ENCODE results near the gene ZNF557.

Gene ZNF557

GRCh38 chr19:7074705-7075282 is 5.3 kb downstream of the ZNF557 start:
- DNase-seq (ENCODE audit: low spot score): no peak

- no peak for DNase-seq (ENCODE audit: low spot score)
Measured at GRCh38 chr19:7076151-7076550, 6.6 kb downstream of the ZNF557 start.

DNA sequence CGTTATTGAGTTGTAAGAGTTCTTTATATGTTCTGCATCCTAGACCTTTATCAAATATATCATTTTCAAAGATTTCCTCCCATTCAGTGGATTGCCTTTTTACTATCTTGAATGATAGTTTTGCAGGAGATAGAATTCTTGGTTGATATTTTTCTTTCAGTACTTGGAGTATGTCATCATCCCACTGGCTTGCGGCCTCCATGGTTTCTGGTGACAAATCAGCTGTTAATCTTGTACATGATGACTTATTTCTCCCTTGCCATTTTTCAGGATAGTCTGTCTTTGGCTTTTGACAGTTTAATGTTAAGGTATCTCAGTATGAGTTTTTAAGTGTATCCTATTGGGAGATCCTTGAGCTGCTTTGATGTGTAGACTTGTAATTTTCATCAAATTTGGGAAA is 8.5 kb downstream of the ZNF557 start:
- DNase-seq (ENCODE audit: low spot score): no peak

DNA sequence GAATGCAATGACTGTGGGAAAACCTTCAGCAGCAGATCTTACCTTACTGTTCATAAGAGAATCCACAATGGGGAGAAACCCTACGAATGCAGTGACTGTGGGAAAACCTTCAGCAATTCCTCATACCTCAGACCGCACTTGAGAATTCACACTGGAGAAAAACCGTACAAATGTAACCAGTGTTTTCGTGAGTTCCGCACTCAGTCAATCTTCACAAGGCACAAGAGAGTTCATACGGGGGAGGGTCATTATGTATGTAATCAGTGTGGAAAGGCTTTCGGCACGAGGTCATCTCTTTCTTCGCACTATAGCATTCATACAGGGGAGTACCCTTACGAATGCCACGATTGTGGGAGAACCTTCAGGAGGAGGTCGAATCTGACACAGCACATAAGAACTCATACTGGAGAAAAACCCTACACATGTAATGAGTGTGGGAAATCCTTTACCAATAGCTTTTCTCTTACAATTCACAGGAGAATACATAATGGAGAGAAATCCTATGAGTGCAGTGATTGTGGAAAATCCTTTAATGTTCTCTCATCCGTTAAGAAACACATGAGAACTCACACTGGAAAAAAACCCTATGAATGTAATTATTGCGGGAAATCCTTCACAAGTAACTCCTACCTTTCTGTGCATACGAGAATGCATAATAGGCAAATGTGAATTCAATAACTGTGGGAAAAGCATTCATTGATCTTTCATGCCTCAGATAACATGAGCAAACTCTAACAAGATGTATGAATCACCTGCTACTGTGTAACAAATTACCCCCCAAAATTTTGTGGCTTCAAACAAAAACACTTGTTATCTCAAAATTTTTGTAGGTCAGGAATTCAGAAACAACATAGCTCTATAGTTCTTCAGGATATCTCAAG is 13.8 kb downstream of the ZNF557 start:
- DNase-seq (ENCODE audit: low spot score): no peak

DNA sequence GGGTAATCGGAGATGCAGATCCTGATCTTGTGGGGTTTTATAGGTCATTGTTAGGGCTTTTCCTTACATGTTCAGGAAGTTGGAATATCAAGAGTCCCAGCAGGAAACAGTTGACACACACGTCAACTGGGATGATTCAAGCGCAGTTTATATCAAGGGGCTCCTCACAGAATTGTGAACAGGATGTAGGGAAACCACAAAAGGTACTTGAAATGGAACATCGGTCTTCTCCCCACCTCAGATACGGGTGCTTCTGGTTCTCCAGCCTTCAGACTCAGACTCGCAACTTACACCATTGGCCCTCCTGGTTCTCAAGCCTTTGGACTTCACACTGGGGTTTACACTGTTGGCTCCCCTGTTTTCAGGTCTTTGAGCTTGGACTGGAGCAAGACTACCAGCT is 19.5 kb downstream of the ZNF557 start:
- DNase-seq (ENCODE audit: low spot score): no peak

DNA sequence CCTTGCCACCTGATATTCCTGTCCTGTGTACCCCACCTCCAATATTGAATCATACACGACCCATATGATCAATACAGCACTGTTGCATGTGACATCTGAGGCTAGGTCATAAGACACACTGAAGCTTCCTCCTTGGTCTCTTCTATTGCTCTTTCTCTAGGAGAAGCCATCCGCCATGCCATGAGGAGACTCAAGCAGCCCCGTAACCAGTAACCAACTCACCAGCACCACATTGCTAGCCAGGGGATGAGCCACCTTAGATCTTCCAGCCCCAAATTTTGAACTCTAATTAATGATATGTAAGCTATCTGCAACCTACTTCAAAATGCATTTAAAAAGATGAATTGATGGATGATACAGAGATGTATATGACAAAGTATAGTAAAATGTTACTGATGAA is 28.6 kb downstream of the ZNF557 start:
- DNase-seq (ENCODE audit: low spot score): no peak

DNA sequence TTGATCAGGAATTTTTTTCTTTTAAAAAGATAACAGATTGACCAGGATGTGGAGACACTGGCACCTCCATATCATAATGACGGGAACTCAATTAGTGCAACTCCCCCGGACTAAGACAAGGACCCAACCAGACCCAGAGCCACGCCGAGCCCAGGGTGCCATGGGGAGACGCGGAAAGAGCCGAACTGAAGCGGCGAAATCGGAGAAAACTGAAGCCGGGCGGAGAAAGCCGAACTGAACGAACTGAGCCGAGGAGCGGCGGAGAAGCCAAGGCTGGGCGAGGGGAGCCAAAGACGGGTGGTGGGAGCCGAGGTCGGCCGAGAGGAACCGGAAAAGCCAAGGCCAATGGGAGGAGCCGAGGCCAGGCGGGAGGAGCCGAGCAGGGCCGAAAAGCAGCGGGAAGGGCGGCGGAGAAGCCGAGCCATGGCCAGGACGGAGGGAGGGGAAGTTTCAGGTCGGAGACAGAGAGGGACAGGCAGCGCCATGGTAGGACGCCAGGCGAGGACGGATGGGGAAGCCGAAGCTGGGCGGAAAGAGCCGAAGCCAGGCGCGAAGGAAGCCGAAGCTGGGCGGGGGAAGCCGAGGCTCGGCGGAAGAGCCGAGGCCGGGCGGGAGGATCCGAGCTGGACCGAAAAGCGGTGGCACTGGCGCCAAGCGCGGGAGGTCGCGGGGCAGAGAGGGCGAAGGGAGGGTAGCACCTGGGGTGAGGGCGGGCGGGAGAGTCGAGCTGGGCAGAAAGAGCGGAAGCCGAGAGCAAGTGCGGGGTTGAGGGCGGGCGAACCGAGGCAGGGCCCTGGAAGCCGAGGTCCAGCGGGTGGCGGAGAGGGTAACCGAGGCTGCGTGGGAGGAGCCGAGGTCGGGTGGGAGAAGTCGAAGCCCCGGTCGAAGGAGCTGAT is 29.4 kb downstream of the ZNF557 start:
- peak; percentile 90 for DNase-seq (ENCODE audit: low spot score)

- no peak for DNase-seq (ENCODE audit: low spot score)
Measured at GRCh38 chr19:7099597-7099921, 30.1 kb downstream of the ZNF557 start.

DNA sequence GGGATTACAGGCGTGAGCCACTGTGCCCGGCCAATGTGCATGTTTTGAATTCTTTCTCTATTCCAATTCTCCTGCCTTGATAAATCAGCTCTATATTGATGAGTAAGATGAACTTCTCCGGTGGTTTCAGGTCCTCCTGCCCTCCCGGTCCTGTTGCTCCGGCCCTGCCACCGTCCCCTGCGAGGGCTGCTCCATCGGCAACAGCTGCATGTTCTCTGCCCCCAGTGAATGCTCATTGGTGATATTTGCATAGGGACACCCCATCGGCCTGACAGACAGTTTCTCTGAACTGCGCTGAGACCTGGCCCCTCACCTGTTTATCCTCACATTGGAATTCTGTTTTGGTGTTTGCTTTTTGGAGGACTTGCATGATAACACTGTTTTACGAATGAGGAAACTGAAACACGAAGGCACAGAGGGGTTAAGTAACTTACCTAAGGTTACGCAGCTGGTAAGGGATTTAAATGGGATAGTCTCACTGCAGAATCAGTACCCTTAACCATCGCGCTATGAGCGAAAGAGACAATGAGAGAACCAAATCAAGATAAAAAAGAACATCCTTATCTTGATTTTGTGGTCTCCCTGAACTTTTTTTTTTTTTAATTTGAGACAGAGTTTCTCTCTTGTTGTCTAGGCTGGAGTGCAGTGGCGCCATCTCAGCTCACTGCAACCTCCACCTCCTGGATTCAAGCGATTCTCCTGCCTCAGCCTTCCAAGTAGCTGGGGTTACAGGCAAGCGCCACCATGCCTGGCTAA is 32.2 kb downstream of the ZNF557 start:
- DNase-seq (ENCODE audit: low spot score): no peak

DNA sequence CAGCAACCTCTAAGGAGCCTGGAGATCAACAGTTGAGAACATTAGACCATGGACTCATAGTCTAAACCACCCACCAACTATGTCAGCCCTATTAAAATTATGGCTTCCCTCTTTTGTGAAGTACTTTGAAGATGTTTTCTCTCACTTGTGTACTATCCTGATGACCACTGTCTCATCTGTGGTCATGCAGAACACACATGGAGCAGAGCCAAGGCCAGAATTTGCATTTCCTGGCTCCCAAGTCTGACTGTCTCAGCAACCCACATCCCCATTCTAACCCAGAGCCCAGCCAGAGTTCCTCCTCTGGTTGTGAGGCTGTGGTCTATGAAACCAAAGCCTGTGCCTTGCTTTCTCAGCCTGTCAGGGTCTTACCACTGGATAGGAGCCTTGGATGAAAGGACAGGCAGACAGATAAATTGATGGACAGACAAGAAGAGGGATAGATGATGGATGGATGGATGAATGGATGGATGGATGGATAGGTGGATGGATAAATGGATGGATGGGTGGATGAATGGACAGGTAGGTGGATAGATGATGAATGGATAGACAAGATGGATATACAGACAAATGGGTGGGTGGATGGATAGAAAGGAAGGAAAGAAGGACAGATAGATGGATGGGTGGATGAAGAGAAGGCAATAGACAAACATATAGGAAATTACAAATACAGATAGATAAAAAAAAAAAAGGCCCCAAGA is 35.4 kb downstream of the ZNF557 start:
- no peak for DNase-seq (ENCODE audit: low spot score)

DNA sequence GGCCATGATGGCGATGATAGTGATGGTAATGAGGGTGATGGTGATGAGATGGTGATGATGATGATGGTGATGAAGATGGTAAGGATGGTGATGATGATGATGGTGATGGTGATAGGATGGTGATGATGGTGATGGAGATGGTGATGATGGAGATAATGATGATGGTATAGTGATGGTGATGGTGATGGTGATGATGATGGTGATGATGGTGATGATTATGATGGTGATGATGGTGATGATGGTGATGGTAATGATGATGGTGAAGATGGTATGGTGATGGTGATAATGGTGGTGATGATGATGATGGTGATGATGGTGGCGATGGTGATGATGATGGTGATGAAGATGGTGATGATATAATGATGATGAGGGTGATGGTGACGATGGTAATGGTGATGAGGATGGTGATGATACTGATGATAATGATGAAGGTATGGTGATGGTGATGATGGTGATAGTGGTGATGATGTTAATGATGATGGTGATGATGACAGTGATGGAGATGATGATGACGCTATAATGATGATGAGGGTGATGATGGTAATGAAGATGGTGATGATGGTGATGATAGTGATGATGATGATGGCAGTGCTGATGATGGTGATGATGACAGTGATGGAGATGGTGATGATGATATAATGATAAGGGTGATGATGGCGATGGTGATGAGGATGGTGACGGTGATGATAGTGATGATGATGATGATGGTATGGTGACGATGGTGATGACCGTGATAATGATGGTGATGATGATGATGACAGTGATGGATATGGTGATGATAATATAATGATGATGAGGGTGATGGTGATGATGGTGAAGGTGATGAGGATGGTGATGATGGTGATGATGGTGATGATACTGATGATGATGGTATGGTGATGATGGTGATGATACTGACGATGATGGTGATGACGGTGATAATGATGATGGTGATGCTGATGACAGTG is 37.5 kb downstream of the ZNF557 start:
- DNase-seq (ENCODE audit: low spot score): no peak

DNA sequence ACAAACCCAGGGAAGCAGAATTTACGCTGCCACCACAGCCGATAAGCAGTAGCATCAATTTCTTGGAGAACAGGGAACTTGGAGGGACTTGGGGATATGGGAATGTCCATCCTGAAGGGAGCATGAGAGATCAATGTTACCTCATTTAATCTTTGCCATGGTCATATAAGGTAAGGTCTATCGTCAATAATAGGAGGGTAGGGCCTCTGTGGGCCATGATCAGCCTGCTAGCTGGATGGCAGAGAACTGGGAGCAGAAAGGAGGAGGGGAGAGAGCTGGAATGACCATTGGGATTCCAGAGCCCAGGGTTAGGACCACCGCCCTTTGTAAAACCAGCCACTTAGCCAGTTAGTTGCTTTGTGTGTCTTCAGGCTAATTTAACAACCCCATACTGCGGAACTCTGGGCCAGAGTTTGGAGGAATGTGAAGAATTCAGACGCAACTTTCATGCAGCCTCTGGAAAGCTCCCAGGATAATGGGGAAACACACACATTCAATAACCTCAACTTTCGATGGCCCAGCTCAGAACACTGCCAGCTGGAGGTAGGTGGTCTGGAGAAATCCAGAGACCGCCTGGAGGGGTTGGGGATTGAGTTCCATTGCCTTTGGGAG is 40.3 kb downstream of the ZNF557 start:
- DNase-seq (ENCODE audit: low spot score): no peak

DNA sequence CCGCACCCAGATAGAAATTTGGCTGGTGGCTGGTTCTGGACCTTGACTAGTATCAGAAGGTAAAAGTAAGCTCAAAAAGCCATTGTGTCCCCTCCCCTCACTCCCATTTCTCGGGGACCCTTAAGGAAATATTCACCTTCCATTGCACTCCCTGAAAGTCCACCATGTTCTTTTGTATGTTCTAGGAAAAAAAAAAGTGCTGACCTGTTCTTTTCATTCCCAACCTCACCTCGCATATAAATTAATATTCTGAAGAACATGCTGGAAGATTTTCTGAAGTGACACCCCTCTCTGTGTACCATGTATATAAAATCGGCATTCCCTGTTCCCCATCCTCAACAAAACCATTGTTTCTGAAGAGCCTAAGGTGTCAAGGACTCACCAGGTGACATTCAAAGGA is 43.2 kb downstream of the ZNF557 start:
- no peak for DNase-seq (ENCODE audit: low spot score)

- DNase-seq (ENCODE audit: low spot score): no peak
Measured at GRCh38 chr19:7113233-7113632, 43.7 kb downstream of the ZNF557 start.

DNA sequence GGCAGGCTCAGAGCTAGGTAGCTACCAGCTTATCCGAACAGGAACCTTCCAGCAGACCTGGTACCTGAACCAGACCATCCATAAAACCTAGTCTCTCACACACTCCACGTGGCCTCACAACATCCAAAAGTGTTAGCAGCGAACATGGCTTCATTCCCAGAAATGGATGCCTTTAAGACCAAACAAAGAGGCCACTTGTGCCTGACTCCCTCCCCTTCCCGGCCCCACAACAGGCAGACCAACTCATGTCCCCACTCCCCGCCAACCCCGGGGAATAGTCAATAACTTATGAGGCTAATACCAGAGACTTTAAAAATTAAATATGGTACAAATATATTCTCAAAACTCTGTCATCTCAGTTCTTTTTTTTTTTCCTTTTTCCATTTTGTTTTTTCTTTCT is 46.2 kb downstream of the ZNF557 start:
- DNase-seq (ENCODE audit: low spot score): no peak

DNA sequence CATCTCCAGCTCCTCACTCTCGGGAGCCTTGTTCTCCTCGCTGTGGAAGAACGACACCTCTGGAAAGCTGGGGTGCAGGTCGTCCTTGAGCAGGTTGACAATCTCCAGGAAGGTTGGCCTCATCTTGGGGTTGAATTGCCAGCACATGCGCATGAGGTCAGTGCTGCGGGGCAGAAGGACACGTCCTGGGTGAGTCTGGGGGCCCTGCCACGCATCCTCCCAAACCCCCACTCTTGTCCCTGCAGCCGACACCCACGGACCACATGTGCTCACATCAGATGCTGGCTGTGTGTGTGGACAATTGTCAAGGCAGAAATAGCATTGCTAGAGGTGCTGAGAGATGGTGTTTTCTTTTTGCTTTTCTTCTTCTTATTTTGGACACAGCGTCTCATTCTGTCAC is 47.7 kb downstream of the ZNF557 start:
- no peak for DNase-seq (ENCODE audit: low spot score)

GRCh38 chr19:7119582-7119981 is 50.1 kb downstream of the ZNF557 start:
- DNase-seq (ENCODE audit: low spot score): no peak

GRCh38 chr19:7120499-7120898 is 51.0 kb downstream of the ZNF557 start:
- DNase-seq (ENCODE audit: low spot score): no peak

DNA sequence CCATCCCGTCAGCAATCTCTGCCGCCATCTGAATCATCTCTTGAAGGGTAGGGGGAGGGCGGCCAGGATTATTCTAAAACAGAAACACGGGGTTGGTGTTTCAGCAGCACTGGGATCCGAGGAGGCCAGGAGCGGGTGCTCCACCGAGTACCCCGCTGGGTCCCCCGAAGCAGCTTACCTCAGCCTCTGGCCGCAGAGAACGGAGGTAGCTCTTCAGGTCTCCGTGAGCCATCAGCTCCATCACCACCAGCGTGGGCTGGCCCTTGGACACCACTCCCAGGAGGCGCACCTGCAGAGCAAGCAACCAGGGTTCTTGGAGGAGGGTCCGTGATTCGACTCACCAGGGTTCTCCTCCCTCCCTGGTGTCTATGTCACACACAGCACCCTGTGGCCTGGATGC is 53.2 kb downstream of the ZNF557 start:
- no peak for DNase-seq (ENCODE audit: low spot score)

- DNase-seq (ENCODE audit: low spot score): no peak
Measured at GRCh38 chr19:7124782-7125181, 55.3 kb downstream of the ZNF557 start.
